A172 (cell line): ENCODE measurements around the gene GBGT1. TPM values are rescaled to one million over a fixed set of nuclear protein-coding genes. Genes with fewer than 3 reads are reported as not detected.

Experiments used
- DNase-seq: peaks from one replicate; pipeline ENCODE4 v3.0.0-alpha.2; 2015; ENCODE audit warnings: low spot score
- total RNA-seq: library from RNA; depleted of rRNA; stranded (reverse); fragments of >200 nt; shearing (Covaris generic); gene quantifications from 2 replicates; pipeline ENCODE4 v1.2.3, GENCODE V29; 2014

GBGT1 gene
- total RNA-seq, 1 experiment from 2014 or later: 3.1 TPM

DNA sequence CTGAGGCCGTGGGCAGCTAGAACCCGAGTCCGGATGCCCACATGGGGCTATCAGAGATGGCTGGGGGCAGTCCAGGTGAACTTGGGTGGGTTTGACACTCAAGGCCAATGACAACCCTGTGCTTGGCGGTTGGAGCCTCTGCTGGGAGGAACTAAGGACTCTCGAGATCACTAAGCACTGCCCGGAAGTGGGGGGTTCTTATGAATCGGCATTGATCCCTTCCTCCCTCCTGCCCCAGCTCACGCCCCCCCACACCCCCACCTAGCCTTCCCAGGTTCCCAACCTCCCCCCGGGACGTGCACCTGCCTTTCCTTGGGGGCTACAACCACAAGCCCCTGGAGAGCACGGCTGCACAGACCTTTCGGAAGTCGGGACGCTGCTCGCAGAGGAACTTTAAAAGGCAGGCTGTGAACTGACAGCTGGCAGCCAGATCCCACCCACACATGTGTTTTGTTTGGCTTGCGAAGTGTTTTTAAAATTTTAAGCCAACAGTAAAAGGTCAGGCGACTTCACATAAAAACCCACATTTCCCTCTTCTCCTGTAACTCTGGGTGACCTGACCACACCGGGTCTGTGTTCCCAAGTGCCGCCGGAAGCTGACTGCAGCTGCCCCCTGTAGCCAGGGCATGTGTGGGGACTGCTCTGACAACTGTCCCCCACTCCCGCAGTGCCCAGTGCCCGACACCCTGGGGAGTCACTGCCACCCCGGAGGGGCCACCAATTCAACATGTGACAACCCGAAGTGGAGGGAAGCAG is 37.6 kb downstream of the GBGT1 start:
- DNase-seq: peak; percentile 44

- DNase-seq: no peak
These were observed 38.8 kb downstream of the GBGT1 start for GRCh38 chr9:133124907-133125275.

DNA sequence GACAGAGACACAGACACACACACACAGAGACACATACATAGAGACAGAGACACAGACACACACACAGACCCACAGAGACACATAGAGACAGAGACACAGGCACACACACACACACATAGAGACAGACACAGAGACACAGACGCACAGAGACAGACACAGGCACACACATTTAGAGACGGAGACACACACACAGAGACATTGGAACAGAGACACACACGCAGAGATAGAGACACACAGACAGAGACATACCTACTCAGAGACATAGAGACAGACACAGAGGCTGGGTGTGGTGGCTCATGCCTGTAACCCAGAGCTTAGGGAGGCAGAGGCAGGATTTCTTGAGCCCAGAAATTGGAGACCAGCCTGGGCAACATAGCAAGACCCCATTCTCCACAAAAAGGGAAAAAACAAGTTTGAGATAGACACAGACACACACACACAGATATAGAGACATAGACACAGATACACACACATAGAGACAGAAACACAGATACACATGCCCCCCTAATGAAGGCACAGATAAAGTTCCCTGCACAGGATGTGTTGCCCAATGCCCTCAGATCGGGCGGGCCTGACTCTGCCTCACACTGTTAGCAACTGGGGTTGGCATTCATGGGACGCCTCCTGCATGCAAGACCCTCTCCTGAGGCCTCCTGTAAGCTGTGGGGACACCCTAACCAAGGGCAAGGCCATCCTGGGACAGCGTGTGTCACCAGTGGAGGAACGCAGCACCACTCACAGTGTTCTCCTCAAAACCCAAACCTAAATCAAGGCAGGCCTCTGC is 39.4 kb downstream of the GBGT1 start:
- DNase-seq: no peak

- peak; percentile 81 for DNase-seq
These were observed 40.6 kb downstream of the GBGT1 start for GRCh38 chr9:133122935-133123611.

DNA sequence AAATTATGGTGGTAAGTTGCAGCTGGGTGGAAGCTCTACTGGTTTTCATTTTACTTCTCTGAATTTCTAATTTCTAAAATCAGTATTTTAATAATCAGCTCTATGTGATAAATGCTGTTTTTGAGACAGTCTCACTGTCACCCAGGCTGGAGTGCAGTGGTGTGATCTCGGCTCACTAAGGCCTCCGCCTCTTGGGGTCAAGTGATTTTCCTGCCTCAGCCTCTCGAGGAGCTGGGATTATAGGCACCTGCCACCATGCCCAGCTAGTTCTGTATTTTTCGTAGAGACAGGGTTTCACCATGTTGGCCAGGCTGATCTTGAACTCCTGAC is 41.1 kb downstream of the GBGT1 start:
- DNase-seq: no peak

- no peak for DNase-seq
These were observed 41.7 kb downstream of the GBGT1 start for GRCh38 chr9:133121915-133122550.

DNA sequence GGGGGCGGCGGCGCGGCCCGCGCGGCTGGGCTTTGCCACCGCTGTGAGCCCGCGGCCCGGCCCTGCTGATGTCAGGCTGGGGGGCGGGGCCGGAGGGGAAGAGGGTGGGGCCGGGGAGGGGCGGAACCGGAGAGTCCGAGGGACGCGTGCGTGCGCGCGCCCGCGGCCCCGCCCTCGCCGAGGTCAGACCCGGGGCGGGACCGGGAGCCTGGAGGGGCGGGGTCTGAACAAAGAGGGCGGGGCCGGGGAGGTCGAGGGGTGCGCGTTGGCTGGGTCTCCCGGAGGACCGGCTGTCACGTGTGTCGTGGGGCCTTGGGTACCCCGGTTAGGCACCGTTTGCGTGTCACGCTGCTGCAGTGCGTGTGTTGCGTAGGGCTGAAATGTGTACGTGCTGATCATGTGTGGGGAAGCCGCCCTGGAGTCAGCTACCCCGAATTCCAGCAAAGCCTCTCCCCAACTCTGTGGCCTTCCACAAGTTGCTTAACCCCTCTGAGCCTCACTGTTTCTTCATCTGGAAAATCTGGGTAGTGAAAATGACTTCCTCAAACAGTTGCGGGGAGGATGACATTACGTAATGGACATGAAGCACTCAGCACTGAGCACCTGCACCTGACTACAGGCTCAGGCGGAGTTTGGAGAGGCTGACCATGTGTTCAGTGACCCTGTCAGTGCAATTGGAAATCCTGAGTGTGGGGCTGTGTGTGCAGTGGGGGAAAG is 42.4 kb downstream of the GBGT1 start, which contains the start of gene RALGDS:
Gene RALGDS (minus strand): TSS at position 43 of the 717 bp plus-strand sequence. CDS start 86 bp downstream, outside the sequence.
- DNase-seq: peak; percentile 55

DNA sequence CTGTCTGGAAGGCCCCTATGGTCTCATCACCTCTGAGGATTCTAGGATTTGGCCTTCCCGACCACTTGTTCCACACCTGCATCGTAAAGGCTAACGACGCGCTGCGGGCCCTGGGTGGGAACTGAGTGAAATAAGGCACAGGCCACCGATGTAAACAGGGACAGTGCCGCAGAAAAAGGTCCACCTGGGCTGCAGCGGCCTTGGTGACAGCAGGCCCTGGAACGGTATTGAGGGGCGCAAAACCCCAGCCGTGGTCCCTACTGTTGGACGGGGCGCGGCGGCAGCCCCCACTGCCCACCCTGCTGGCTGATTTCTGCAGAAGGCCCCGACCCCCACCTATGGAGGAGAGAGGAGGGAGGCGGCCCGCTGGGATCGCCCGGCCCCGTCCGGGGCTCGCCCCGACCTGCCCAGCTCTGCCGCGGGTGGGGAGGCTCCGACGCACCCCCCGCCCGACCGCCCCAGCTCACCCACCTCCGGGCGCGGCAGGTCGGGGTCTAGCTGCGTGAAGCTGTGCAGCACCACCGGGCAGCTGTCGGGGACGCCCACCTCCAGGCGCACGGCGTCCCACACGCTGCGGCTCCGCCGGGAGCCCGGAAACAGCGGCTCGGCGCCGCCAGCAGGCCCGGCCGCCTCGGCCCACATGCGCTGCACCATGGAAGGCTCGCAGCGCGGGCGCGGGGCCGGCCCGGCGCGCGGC is 43.1 kb downstream of the GBGT1 start:
- DNase-seq: no peak

DNA sequence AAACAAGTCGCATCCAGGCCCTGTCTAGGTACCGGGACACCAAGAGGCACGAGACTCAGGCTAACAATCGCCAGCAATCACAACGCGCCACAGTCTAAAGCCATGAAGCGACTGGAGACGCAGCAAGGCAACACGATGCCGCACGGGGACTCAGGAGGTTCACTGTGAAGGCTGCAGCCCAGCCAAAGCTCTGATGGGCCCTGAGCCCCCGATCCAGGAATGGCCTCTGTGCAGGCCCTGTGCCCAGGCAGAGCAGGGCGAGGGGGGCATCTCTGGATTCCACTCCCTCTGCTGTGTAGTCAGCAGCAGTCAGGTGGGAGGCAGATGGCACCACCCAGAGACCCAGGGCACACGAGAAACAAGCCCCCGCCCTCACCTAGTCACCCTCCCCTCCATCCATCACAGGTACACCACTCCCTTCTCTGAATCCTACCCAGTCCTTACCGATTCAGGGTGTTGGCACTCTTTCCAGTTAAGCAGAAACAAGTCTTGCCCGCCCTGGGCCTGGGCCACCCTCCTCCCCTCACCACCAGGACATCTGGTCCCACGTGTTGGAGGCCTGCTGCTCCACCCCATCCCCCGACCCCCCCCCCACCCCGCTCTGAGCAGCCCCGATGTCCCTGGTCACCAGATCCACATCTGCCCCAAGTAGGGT is 43.7 kb downstream of the GBGT1 start:
- DNase-seq: no peak

GRCh38 chr9:133119103-133119845 is 44.4 kb downstream of the GBGT1 start:
- no peak for DNase-seq

DNA sequence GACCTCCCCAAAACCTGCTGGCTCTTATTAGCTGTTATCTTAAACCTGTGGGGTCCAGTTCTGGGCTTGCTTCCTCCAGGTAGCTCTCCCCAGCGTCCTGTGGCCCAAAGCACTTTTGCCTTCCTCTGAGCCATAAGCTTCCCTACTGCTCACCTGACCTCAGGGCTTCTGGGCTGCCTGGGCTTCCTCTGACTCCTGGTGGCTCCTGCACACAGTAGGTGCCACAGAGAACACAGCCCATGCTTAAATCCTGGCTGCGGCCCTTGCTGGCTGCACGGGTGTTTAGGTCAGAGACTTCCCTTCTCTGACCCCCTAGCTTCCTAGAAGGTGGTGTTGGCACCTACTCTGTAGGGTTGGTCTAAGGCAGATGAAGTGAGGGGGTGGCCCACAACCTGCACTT is 45.1 kb downstream of the GBGT1 start:
- no peak for DNase-seq

GRCh38 chr9:133118179-133118520 is 45.6 kb downstream of the GBGT1 start:
- DNase-seq: no peak

GRCh38 chr9:133117271-133118178 is 46.2 kb downstream of the GBGT1 start:
- peak; percentile 66 for DNase-seq

GRCh38 chr9:133116346-133117231 is 47.1 kb downstream of the GBGT1 start:
- DNase-seq: no peak

DNA sequence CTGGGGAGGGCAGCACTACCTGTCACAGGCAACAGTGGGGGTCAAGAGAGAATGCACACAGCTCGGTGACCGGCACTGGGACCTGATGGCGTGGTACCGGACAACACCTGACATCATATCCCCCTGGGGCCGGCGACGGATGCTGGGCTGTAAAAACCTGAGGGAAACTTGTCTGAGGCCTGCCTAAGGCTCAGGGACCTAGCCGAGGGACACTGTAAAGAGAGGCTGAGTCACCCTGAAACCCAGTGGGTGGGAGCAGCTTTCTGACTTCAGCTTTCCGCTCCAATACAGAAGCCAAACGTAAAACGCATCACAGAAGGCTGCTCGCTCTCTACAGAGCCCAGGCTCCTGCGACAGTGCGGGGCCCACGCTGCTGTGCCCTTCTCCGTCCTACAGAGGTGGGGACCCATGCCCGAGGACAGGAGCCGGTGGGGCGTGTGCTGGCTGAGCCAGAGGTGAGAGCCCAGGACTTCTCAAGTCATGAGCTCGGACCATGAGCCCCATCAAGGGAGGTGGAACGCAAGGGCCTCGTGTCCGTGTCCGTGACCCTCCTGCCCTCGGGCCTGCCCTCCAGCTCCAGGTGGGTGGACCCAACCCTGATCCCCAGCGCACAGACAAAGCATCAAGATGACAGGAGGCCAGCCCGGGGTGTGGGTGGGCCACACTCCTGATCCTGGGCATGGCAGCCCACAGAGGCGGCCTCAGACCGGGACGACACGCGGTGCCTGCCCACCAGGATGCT is 47.9 kb downstream of the GBGT1 start:
- DNase-seq: peak; percentile 93

GRCh38 chr9:133114886-133115603 is 48.7 kb downstream of the GBGT1 start:
- no peak for DNase-seq
